HepG2 (cell line): Measurements from ENCODE around the gene SLC2A5. TPM values are rescaled to one million over a fixed set of nuclear protein-coding genes. Genes with fewer than 3 reads are reported as not detected.

Source experiments
- ATF4 ChIP-seq, 2 experiments: fragments of 450-650 bp in 1 of 2; sonication (generic) in 1 of 2; formaldehyde crosslinking; IDR thresholded peaks; 2 replicates each; pipeline versions ENCODE4 v1.5.0 to v1.8.0; 2020 to 2022; ENCODE audit warnings: mild to moderate bottlenecking in 1 of 2, missing genetic modification reagents in 1 of 2
- BCLAF1 ChIP-seq: fragments of 450-650 bp; IDR thresholded peaks from 2 replicates; pipeline ENCODE4 v1.6.1; 2017; ENCODE audit warnings: mild to moderate bottlenecking
- CENPT ChIP-seq: sonication (generic); formaldehyde crosslinking; IDR thresholded peaks from 2 replicates; pipeline ENCODE4 v1.8.0; 2022; ENCODE audit warnings: low read depth, mild to moderate bottlenecking, moderate library complexity, missing genetic modification reagents
- CTCF ChIP-seq: sonication (generic); formaldehyde crosslinking; IDR thresholded peaks from 2 replicates; pipeline ENCODE4 v1.5.0; 2020; ENCODE audit warnings: mild to moderate bottlenecking, missing genetic modification reagents, moderate library complexity
- EP300 ChIP-seq, 3 experiments: sonication (generic) in 1 of 3; formaldehyde crosslinking in 1 of 3; IDR thresholded peaks; 2 replicates each; pipeline versions ENCODE4 v1.5.1 to v1.6.1; 2011 to 2020; ENCODE audit warnings: low read depth in 2 of 3, low read length in 2 of 3, borderline replicate concordance in 1 of 3, improper control_type of control experiment in 1 of 3, mild to moderate bottlenecking in 1 of 3, missing genetic modification reagents in 1 of 3, moderate library complexity in 1 of 3
- HNRNPLL ChIP-seq: fragments of 200-400 bp; formaldehyde crosslinking; IDR thresholded peaks from 2 replicates; pipeline ENCODE4 v1.6.1; 2017; ENCODE audit warnings: mild to moderate bottlenecking, low read depth, low read length; ENCODE audit not compliant: poor library complexity, severe bottlenecking
- HOXA7 ChIP-seq: sonication (generic); formaldehyde crosslinking; IDR thresholded peaks from 2 replicates; pipeline ENCODE4 v1.8.1; 2022; ENCODE audit warnings: mild to moderate bottlenecking, missing genetic modification reagents, moderate library complexity
- KMT2A ChIP-seq: sonication (generic); formaldehyde crosslinking; IDR thresholded peaks from 2 replicates; pipeline ENCODE4 v1.4.0; 2020; ENCODE audit warnings: missing genetic modification reagents
- NFYC ChIP-seq: IDR thresholded peaks from 2 replicates; pipeline ENCODE4 v1.6.1; 2016; ENCODE audit warnings: missing genetic modification reagents, missing compliant biosample characterization
- PTBP1 ChIP-seq: fragments of 200-400 bp; formaldehyde crosslinking; IDR thresholded peaks from 2 replicates; pipeline ENCODE4 v1.6.1; 2018; ENCODE audit warnings: low read length, low read depth; ENCODE audit not compliant: poor library complexity, severe bottlenecking
- RBAK ChIP-seq: sonication (generic); formaldehyde crosslinking; IDR thresholded peaks from 2 replicates; pipeline ENCODE4 v1.5.1; 2020; ENCODE audit warnings: mild to moderate bottlenecking, missing genetic modification reagents
- USF2 ChIP-seq, 2 experiments: sonication (generic) in 1 of 2; formaldehyde crosslinking in 1 of 2; IDR thresholded peaks; 2 replicates each; pipeline versions ENCODE4 v1.5.1 to v1.6.1; 2011 to 2020; ENCODE audit warnings: borderline replicate concordance in 1 of 2, low read depth in 1 of 2, low read length in 1 of 2, mild to moderate bottlenecking in 1 of 2, missing genetic modification reagents in 1 of 2, moderate library complexity in 1 of 2
- ZMAT5 ChIP-seq: sonication (generic); formaldehyde crosslinking; IDR thresholded peaks from 2 replicates; pipeline ENCODE4 v1.5.0; 2020; ENCODE audit warnings: mild to moderate bottlenecking, low read depth, missing genetic modification reagents, borderline replicate concordance
- ZNF20 ChIP-seq: sonication (generic); formaldehyde crosslinking; IDR thresholded peaks from 2 replicates; pipeline ENCODE4 v1.4.0; 2020; ENCODE audit warnings: mild to moderate bottlenecking, moderate library complexity, missing genetic modification reagents
- ZNF496 ChIP-seq: sonication (generic); formaldehyde crosslinking; IDR thresholded peaks from 2 replicates; pipeline ENCODE4 v1.8.1; 2023; ENCODE audit warnings: mild to moderate bottlenecking, moderate library complexity, missing genetic modification reagents; ENCODE audit not compliant: insufficient replicate concordance
- ZNF576 ChIP-seq: sonication (generic); formaldehyde crosslinking; IDR thresholded peaks from 2 replicates; pipeline ENCODE4 v1.4.0; 2020; ENCODE audit warnings: mild to moderate bottlenecking, missing genetic modification reagents
- polyA plus RNA-seq, 8 experiments: library from polyadenylated mRNA; depleted of rRNA in 3 of 8; stranded (reverse) in 7 of 8; unstranded in 1 of 8; fragments of >200 nt; fragmentation: Illumina TruSeq in 4 of 8; extraction: Trizol in 4 of 8; gene quantifications; 2 replicates each; pipeline versions ENCODE4 v1.2.1 to v1.2.3, GENCODE V29; 2011 to 2016; ENCODE audit warnings: low read depth in 4 of 8, missing spikeins in 1 of 8, mixed read lengths in 1 of 8; ENCODE audit not compliant: insufficient read depth in 1 of 8
- total RNA-seq, 5 experiments: library from RNA; depleted of rRNA; stranded (reverse); fragments of >200 nt; fragmentation: Illumina TruSeq; extraction: Trizol; gene quantifications; 2 replicates each; pipeline ENCODE4 v1.2.3, GENCODE V29; 2016; ENCODE audit warnings: low read depth in 1 of 5

The SLC2A5 gene
- total and polyA plus RNA-seq, 2 of the 13 experiments (the other 11 are each of a cell fraction or from before 2014, with no cell fraction given): 0.04 to 0.54 TPM

- TF ChIP-seq USF2 (IDR thresholded peaks at IDR 0.05; ENCODE audit: low read depth, low read length): no peak
- no peak for TF ChIP-seq USF2 (CRISPR knock-in tag; IDR thresholded peaks at IDR 0.05; ENCODE audit: borderline replicate concordance)
- TF ChIP-seq ZNF576 (CRISPR knock-in tag): no peak
- TF ChIP-seq RBAK (CRISPR knock-in tag): no peak
- peak; percentile 97 for TF ChIP-seq CTCF (CRISPR knock-in tag)
- TF ChIP-seq HNRNPLL: peak; percentile 35
- no peak for TF ChIP-seq PTBP1
- peak; percentile 67; the same call in 1 of the 2 replicates for TF ChIP-seq KMT2A (CRISPR knock-in tag)
- no peak for TF ChIP-seq EP300 (IDR thresholded peaks at IDR 0.05; ENCODE audit: low read depth in 2 of 2, low read length in 2 of 2)
- no peak for TF ChIP-seq EP300 (CRISPR knock-in tag; IDR thresholded peaks at IDR 0.05; ENCODE audit: borderline replicate concordance)
- no peak for TF ChIP-seq ATF4 (CRISPR knock-in tag; IDR thresholded peaks at IDR 0.05)
- TF ChIP-seq ZNF20 (CRISPR knock-in tag): no peak
- no peak for TF ChIP-seq ZNF496 (CRISPR knock-in tag)
- no peak for TF ChIP-seq BCLAF1
- no peak for TF ChIP-seq ZMAT5 (CRISPR knock-in tag)
- no peak for TF ChIP-seq HOXA7 (CRISPR knock-in tag)
- no peak for TF ChIP-seq CENPT
- TF ChIP-seq NFYC (CRISPR knock-in tag): no peak
These were observed 41.4 kb upstream of the SLC2A5 start (continued) for GRCh38 chr1:9110669-9111356.
